ENCODE measurements around the gene EPHA2.
"Not testable (repeated sequence)": the region's sequence is repeated elsewhere in the genome, so short reads cannot be mapped to it uniquely, and the experiment has no call there.

EPHA2 gene

DNA sequence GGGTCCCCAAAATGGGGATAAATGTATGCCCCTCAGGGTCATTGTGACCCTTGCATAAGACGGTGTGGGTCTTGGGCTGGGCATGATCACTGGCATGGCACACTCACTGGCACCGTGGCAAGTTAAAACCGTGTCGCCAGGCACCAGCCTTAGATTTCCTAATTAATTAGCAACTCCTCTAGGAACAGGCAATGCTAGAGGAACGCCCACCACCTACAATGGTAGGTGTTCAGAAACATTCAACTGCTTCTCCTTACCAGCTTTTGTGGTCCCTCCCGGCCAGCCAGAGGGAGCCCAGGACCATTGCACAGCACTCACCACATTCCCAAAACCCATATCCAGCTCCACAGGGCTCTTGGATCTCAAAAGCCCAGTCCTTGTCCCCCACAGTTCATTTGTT is 36.4 kb downstream of the EPHA2 start:
- DNase-seq (ENCODE audit: low read depth): no peak

- DNase-seq (ENCODE audit: low read depth): no peak
Observed at GRCh38 chr1:16118706-16119105, 37.2 kb downstream of the EPHA2 start.

GRCh38 chr1:16117936-16118335 is 37.9 kb downstream of the EPHA2 start:
- DNase-seq (ENCODE audit: low read depth): no peak

GRCh38 chr1:16117369-16117768 is 38.5 kb downstream of the EPHA2 start:
- DNase-seq (ENCODE audit: low read depth): no peak

DNA sequence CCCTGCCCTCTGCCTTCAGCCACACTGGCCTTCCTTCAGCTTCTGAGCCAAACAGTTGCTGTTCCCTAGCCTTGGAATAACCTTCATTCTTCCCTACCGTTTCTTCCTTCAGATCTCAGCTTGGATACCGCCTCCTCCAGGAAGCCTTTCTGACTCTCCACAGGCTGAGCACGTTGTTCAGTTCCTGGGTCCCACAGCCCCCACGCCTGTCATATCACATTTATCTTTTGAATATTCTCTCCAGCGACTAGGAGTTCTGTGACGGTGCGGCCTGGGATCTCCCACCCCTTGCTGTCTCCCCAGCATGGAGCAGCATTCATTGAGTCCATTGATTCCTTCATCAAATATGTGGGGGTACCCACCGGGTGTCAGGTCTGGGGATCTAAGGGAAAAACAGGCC is 39.2 kb downstream of the EPHA2 start:
- no peak for DNase-seq (ENCODE audit: low read depth)

DNA sequence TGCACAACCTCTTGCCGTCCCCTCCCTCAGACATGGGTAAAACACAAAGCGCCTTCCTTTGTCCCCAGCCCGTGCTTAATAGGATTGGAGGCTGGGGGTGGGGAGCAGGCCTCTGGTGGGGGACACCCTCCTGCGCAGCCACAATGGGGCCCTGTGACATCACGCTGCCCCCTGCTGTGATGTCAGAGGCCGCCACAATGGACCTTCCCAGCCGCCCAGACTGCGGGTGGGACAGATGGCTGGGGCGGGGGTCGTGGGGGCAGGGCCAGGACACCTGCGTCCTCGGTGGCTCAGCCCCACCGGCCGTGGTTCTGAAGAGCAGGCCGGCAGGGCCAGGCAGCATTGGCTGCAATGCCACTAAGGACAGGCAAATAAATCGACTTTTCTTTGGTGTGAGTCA is 39.9 kb downstream of the EPHA2 start:
- no peak for DNase-seq (ENCODE audit: low read depth)

GRCh38 chr1:16115468-16115983 is 40.3 kb downstream of the EPHA2 start:
- no peak for DNase-seq (ENCODE audit: low read depth)

DNA sequence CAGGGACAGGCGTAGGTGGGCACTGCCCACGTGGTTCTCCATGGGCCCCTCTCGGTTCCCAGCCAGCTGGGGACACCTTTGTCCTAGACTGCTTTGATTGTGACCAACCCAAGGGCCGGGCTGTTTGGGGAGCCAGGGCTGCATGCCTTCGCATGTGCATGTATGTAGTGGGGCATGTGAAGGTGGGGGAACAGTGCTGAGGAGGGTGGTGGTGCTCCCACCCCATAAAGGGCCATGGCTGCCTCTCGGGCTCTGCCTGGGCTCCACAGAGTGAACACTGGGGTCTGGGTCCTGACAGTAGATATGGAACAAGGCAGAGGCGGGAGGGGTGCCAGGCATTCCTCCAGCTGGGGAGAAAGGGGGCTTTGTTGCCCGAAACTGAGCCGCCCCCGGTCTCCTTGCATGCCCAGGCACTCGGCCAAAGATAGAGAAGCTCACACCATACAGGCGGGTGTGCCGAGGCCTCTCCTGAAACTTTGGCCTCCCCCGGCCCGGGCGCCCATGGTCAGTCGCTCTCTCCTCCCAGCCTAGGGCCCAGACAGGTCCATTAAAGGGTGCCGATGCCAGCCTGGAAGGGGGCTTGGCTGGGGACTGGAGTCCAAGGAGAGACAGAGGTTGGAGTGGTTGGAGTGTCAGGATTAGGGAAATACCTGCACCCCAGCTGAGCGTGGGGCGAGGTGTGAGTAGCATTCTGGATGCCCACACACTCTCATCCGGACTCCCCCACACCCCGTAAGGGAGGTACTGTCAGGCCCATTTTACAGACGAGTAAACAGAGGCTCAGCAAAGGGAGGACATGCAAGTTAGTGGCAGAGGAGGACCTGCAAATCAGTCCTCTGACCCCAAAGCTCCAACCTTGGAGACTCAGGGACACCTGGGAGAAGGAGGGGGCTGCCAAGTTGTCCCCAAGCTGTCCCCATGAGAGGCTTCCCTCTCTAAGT is 41.1 kb downstream of the EPHA2 start:
- no peak for DNase-seq (ENCODE audit: low read depth)

DNA sequence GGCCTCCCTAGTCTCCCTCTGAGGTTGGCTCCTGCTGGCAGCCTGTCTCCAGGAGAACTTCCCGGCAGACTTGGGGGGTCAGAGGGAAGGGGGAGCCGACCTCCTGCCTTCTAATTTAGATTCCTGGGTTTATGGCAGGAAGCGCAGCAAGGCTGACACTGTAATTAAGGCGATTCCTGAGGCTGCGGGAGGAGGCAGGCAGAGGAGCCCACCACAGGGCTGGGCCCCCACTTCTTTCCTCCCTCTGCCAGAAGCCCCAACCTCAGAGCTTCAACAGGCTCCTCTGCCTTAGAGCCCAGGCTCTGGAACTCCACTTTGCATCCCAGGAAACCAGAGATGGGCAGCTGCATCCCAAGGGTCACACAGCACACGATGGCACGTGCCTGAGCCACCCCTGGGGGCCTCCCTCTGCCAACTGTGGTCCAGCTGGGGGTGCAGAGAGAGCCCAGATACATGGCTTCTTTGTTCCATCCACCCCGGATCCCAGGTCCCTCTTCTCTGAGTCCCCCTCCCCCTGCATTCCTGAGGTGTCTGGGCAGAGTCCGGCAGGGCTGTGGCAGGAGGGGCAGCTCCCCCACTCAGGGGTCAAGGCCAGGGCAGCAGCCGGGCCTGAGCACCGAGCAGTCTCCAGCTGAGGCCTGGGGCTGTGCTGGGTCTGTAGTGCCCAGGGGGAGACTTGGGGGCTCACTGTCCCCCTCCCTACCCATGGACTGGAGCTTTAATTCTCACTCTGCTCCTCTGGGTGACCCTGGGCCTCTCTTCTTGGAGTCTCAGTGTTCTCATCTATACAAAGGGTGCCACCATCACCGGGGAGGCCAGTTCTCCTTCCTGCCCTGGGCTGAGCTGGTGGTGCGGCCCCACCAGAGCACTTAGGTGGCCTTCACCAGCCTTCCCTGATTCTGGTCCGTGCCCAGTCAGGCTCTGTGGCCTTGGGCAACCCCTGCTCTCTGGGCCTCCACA is 43.0 kb downstream of the EPHA2 start:
- no peak for DNase-seq (ENCODE audit: low read depth)

DNA sequence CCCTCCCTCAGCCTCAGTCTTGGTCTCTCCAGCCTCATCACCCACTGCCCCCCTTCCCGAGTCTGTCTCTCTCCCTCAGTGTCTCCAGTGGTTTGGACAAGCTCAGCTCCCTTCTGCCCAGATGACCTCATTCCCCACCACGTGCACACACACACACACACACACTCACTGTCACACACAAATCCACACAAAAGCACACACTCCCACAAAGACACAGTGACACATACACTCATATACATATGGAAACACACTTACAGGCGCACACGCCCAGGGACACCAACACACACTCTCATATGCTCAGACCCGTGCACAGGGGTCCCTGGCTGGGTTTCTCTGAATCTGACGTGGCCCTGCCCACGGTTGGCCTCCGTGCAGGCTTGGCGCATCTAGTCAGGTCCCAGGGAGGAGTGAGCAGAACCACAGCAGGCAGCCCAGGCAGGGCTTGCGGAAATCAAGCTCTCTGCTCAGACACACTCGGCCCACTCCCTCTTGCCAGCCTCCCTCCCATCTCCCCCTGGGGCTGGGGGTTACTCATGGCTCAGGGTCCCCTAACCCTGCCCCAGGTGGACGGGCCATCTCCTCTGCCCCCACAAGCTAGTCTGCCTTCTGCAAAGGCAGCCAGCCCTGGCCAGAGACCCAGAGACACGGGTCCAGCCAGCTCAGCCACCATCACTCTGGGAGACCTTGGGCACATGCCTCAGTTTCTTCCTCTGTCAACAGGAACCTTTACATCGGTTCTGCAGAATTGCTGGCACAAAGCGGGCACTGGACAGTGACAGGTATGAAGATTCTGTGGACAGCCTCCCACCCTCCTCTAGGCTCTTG is 43.9 kb downstream of the EPHA2 start:
- DNase-seq (ENCODE audit: low read depth): no peak

DNA sequence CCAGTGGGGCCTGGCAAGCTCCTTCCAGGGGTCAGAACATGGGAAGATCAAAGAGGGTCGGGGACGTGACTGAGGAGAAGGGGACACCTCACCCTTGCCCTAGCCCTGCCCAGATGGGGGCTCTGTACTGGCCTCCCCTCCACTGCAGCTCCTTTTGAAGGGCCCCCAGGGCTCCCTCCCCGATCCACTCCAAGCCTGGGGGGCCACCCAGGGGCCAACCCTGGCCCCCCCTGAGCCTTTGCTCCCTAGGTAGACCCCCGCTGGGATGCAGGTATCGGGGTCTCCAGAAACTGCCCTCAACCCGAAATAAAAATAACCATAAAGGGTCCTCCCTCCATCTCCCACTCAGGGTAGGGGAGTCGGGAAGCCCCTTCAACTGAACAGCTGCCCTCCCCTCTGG is 45.0 kb downstream of the EPHA2 start:
- no peak for DNase-seq (ENCODE audit: low read depth)

DNA sequence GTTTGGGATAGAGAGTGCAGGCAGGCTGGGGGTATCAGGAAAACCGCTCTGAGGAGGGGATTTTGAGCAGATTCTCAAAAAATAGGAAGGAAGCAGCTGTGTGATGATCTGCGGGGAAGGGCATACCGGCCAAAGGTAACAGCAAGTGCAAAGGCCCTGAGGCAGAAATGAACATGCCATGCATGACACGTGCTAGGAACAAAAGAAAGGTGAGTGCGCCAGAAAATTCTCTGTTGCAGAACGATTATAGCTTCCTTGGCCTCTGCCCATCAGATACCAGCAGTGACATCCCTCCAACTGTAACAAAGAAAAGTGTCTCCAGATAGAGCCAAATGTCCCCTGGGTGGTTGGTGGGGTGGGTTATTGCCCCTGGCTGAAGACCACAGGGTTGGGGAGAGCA is 45.4 kb downstream of the EPHA2 start:
- no peak for DNase-seq (ENCODE audit: low read depth)

- no peak for DNase-seq (ENCODE audit: low read depth)
Observed at GRCh38 chr1:16109571-16109970, 46.3 kb downstream of the EPHA2 start.

GRCh38 chr1:16107039-16107438 is 48.8 kb downstream of the EPHA2 start:
- not testable (repeated sequence) for DNase-seq (ENCODE audit: low read depth)

GRCh38 chr1:16101623-16102022 is 54.2 kb downstream of the EPHA2 start:
- no peak for DNase-seq (ENCODE audit: low read depth)

GRCh38 chr1:16099412-16099811 is 56.5 kb downstream of the EPHA2 start:
- no peak for DNase-seq (ENCODE audit: low read depth)

- no peak for DNase-seq (ENCODE audit: low read depth)
Observed at GRCh38 chr1:16095447-16095846, 60.4 kb downstream of the EPHA2 start.

- DNase-seq (ENCODE audit: low read depth): no peak
Observed at GRCh38 chr1:16094453-16095158, 61.3 kb downstream of the EPHA2 start.

- DNase-seq (ENCODE audit: low read depth): no peak
Observed at GRCh38 chr1:16093611-16094010, 62.3 kb downstream of the EPHA2 start.

DNA sequence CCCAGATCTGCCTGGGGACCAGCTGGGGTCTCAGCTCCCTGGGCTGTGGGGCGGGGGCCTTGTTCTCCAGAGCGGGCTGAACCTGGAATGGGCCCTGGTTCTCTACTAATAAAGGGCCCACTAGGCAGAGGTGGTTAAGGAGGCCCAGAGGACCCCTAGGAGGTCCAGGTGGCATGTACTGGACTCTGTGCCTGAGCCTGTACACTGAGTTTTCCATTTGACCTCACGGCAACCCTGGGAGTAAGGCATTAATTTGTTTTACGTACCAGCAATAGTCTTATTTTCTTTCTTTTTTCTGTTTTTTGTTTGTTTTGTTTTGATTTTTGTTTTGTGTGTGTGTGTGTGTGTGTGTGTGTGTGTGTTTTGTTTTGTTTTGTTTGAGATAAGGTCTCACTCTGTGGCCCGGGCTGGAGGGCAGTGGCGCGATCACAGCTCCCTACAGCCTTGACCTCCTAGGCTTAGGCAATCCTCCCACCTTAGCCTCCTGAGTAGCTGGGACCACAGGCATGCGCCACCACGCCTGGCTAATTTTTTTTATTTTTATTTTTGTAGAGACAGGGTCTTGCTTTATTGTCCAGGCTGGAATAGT is 62.9 kb downstream of the EPHA2 start:
- DNase-seq (ENCODE audit: low read depth): no peak

Data from T-helper 22 cell (primary cell).